ENCODE data around the gene CSF1R. TPM values are rescaled to one million over a fixed set of nuclear protein-coding genes. Genes with fewer than 3 reads are reported as not detected.
"Not testable (repeated sequence)": the region's sequence is repeated elsewhere in the genome, so short reads cannot be mapped to it uniquely, and the experiment has no call there.

CSF1R gene
- total and polyA plus RNA-seq, 12 donors: 4.8 to 83.9 (median 10.6) TPM

GRCh38 chr5:150092159-150092787 lies 5.9 kb upstream of the CSF1R start:
- TF ChIP-seq CTCF (IDR thresholded peaks at IDR 0.05): no peak
- no peak overlapping the region for H3K27ac ChIP-seq
- DNase-seq (no peak), ATAC-seq (no peak)
- WGBS, 2 donors: 83 to 88% methylated on average over 3 of the region's 3 CpGs
- H3K36me3 ChIP-seq: no peaks in the 10 kb centered on the region
- H3K27me3 ChIP-seq: peaks cover 0 to 5% (median 0%) of the 10 kb centered on the region in 7 donors
- intact Hi-C loops (cut with DNase I): no loop called here
- no peak overlapping the region for H3K4me3 ChIP-seq
- peaks cover 0 to 5% (median 0%) of the 10 kb centered on the region in 9 donors for H3K4me1 ChIP-seq
- H3K9me3 ChIP-seq: no peaks in the 10 kb centered on the region

- DNase-seq: no peak
- H3K27me3 ChIP-seq: peaks cover 0 to 5% (median 0%) of the 10 kb centered on the region in 7 donors
- no peaks in the 10 kb centered on the region for H3K9me3 ChIP-seq
- peak overlapping the region in 5 of 10 donors; percentile 14 to 89 (median 41) for H3K27ac ChIP-seq
- H3K4me1 ChIP-seq: peaks cover 0 to 35% (median 10%) of the 10 kb centered on the region in 9 donors
- intact Hi-C loops (cut with DNase I): no loop called here
- 92 to 94% methylated on average over 7 of the region's 7 CpGs for WGBS, 2 donors
- TF ChIP-seq CTCF (IDR thresholded peaks at IDR 0.05): no peak
- ATAC-seq: no peak
- H3K36me3 ChIP-seq: peaks cover 0 to 10% (median 0%) of the 10 kb centered on the region in 9 donors
- H3K4me3 ChIP-seq: peak overlapping the region in 7 of 10 donors; percentile 12 to 60 (median 41)
These were observed 1.0 kb downstream of the CSF1R start for GRCh38 chr5:150085191-150085912.

GRCh38 chr5:150084754-150085153 lies 1.6 kb downstream of the CSF1R start:
- H3K36me3 ChIP-seq: peaks cover 0 to 16% (median 0%) of the 10 kb centered on the region in 9 donors
- ATAC-seq; H3K27me3 ChIP-seq; DNase-seq; intact Hi-C loops (cut with DNase I); H3K9me3 ChIP-seq: not testable (repeated sequence)
- H3K4me1 ChIP-seq: peaks cover 0 to 40% (median 10%) of the 10 kb centered on the region in 9 donors
- 91 to 95% methylated on average over 6 of the region's 6 CpGs for WGBS, 2 donors
- H3K27ac ChIP-seq: peak overlapping the region in 5 of 10 donors; percentile 5 to 89 (median 41)
- H3K4me3 ChIP-seq: peak overlapping the region in 7 of 10 donors; percentile 11 to 60 (median 41)

GRCh38 chr5:150082889-150083288 lies 3.5 kb downstream of the CSF1R start:
- DNase-seq: no peak
- peak in 2 of 8 donors; percentile 14 to 47 for ATAC-seq
- peak overlapping the region in 6 of 10 donors; percentile 1 to 79 (median 36) for H3K27ac ChIP-seq
- peaks cover 0 to 36% (median 10%) of the 10 kb centered on the region in 9 donors for H3K4me1 ChIP-seq
- WGBS, 2 donors: 66% methylated on average over 6 of the region's 6 CpGs
- TF ChIP-seq CTCF (IDR thresholded peaks at IDR 0.05): no peak
- intact Hi-C loops (cut with DNase I): no loop called here
- H3K36me3 ChIP-seq: peaks cover 0 to 34% (median 0%) of the 10 kb centered on the region in 9 donors
- peak overlapping the region in 5 of 10 donors; percentile 15 to 60 (median 22) for H3K4me3 ChIP-seq
- H3K27me3 ChIP-seq: no peaks in the 10 kb centered on the region
- H3K9me3 ChIP-seq: no peaks in the 10 kb centered on the region
